Ovary (tissue), 3 donors: ENCODE data around the gene LYPD1.

ENCODE experiments used
- EP300 ChIP-seq: sonication (generic); formaldehyde crosslinking; IDR thresholded peaks from one replicate; pipeline ENCODE4 v1.6.1; 2017; ENCODE audit warnings: antibody characterized with exemption
- POLR2A ChIP-seq: fragments of 450-650 bp; IDR thresholded peaks from one replicate; pipeline ENCODE4 v1.6.1; 2017; ENCODE audit warnings: antibody characterized with exemption, mild to moderate bottlenecking, moderate library complexity
- TF ChIP-seq, protein P1 (sequence below), 3 donors: fragments of 450-650 bp in 2 of 3; fragments of 200-600 bp in 1 of 3; IDR thresholded peaks; one replicate each; pipeline versions ENCODE4 v1.5.1 to v1.8.0; 2016 to 2022; ENCODE audit warnings: antibody characterized with exemption in 3 of 3, mild to moderate bottlenecking in 1 of 3
- donor health status: DM: no; HTN: no; CAD: no.

DNA sequence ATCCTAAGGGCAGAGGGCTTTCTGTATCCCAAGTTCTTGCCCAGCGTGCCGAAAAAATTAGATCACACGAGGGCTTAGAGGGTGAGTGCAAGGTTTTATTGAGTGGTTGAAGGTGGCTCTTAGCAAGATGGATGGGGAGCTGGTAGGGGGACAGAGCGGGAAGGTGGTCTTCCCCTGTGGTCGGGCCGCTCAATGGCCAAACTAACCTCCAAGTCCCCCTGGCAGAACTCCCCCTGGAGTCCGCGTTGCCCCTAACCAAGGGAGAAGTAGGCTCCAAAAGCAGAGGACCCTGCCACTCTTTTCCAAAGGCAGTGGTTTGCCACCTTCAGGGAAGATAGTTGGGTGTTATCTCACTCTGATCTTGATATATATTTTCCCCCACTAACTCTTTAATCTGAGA, 63.4 kb downstream of the LYPD1 start:
- TF ChIP-seq POLR2A (no peak), EP300 (no peak)
- TF ChIP-seq, protein P1, sequence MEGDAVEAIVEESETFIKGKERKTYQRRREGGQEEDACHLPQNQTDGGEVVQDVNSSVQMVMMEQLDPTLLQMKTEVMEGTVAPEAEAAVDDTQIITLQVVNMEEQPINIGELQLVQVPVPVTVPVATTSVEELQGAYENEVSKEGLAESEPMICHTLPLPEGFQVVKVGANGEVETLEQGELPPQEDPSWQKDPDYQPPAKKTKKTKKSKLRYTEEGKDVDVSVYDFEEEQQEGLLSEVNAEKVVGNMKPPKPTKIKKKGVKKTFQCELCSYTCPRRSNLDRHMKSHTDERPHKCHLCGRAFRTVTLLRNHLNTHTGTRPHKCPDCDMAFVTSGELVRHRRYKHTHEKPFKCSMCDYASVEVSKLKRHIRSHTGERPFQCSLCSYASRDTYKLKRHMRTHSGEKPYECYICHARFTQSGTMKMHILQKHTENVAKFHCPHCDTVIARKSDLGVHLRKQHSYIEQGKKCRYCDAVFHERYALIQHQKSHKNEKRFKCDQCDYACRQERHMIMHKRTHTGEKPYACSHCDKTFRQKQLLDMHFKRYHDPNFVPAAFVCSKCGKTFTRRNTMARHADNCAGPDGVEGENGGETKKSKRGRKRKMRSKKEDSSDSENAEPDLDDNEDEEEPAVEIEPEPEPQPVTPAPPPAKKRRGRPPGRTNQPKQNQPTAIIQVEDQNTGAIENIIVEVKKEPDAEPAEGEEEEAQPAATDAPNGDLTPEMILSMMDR (IDR thresholded peaks at IDR 0.05): no peak
